Measurements from ENCODE around the gene LRP6. TPM values are rescaled to one million over a fixed set of nuclear protein-coding genes. Genes with fewer than 3 reads are reported as not detected.

LRP6 gene
- total and polyA plus RNA-seq, 10 of the 15 experiments (the other 5 are each of a cell fraction or from before 2014, with no cell fraction given), result 1.5 to 14.9 (median 6.1) TPM

DNA sequence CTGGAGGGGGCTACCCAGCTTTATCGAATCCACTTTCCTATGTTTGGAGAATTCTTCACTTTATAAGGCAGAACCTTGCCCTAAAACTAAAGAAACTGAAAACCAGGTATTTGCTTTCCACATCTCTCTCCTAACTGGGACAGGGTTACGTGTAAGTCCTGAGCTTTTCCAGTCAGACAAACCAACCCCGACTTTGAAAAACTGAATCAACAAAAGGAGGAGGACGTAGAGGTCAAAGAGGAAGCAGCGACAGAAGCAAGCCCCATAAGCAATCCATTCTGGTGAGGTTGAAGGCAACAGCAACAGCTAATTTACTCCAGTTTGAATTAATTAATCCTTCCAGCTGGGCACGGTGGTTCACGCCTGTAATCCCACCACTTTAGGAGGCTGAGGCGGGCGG, 47.2 kb downstream of the LRP6 start (continued):
- TF ChIP-seq ZNF687 (IDR thresholded peaks at IDR 0.05), result no peak
- TF ChIP-seq CUX1 (IDR thresholded peaks at IDR 0.05; ENCODE audit: insufficient replicate concordance, low read depth, low read length), result no peak
- no peak for TF ChIP-seq ELK1 (IDR thresholded peaks at IDR 0.05; ENCODE audit: low read depth, low read length)

All from GM12878 (cell line).